Hindlimb muscle (tissue), 1 donor: ENCODE data around the gene VAV1. TPM values are rescaled to one million over a fixed set of nuclear protein-coding genes. Genes with fewer than 3 reads are reported as not detected.
"Not testable (repeated sequence)": the region's sequence is repeated elsewhere in the genome, so short reads cannot be mapped to it uniquely, and the experiment has no call there.

Experiments used
- DNase-seq: peaks from one replicate; pipeline ENCODE4 v3.0.0-alpha.2; 2013
- polyA plus RNA-seq: library from polyadenylated mRNA; unstranded; fragments of 120-200 nt; gene quantifications from one replicate; pipeline ENCODE4 v1.2.1, GENCODE V29; 2013; ENCODE audit not compliant: insufficient read length

The VAV1 gene
- polyA plus RNA-seq, 1 donor = 3.1 TPM

DNA sequence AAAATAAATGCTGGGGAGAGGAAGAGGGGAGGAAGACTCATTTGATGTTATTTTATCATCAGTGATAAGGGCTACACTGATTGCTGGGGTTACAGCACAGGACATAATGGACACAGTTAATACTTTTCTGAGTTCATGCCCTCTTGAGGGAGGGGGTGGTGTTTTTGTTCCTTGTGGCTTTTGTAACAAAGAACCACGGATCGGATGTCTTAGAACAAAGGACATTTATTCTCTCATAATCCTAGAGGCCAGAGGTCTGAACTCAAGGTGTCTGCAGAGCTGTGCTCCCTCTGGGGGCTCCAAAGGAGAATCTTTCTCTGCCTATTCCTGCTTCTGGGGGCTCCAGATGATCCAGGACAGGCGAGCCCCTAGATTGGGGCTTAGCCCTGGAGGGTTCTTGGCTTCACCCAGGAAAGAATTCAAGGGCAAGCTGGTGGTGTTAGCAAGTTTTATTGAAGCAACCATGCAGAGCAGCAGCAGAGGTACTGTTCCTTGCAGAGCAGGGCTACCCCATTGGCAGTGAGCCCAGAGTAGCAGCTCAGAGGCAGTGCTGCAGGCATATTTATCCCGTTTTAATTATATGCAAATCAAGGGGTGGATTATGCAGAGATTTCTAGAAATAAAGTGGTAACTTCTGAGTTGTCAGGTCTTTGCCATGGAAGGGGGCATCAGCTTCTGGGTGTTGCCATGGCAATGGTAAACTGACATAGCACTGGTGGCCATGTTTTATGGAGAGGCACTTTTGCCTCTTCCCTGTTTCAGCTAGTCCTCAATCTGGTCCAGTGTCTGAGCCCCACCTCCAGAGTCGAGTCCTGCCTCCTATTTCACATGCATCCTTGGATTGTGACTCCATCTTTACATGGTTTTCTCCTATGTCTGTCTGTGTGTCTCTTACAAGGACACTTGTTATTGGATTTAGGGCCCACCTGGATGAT, 18.0 kb downstream of the VAV1 start:
- DNase-seq = no peak

DNA sequence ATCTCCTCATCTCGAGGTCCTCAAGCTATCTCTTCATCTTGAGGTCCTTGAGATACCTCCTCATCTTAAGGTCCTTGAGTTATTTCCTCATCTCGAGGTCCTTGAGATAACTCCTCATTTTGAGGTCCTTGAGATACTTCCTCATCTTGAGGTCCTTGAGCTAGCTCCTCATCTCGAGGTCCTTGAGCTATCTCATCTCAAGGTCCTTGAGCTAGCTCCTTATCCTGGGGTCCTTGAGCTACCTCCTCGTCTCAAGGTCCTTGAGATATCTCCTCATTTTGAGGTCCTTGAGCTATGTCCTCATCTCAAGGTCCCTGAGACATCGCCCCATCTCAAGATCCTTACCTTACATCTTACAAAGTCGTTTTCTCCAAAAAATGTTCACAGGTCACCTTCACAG, 18.7 kb downstream of the VAV1 start:
- no peak for DNase-seq

DNA sequence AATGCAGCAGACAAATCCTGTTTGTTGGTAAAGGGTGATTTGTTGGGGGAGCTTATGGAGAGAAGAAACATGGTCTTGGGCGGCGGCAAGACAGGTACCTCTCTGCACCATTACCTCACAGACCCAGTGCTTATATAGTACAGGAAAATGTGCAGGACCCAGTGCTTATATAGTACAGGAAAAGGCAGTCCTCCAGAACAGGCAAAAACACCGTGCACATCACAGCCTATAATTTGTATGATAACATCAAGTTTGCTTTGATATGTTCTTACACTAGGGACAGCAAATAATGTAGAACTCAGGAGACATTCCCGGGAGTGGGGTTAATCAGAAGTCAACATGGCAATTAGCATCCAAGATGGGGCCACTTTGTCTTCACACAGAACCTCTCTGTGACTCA, 20.9 kb downstream of the VAV1 start:
- no peak for DNase-seq

DNA sequence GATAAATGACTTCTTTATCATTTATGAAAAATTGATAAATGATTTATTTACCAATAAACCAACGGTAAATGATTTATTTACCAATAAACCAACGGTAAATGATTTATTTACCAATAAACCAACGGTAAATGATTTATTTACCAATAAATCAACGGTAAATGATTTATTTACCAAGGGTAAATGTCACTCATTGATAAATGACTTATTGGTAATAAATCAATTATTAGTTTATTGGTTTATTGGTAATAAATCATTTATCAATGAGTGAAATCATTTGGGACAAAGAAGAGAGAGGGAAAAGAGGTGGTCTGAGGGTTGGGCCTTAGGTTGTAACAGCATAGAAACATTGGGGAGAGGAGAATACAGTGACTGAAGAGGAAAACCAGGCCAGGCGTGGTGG, 21.5 kb downstream of the VAV1 start:
- DNase-seq = no peak

DNA sequence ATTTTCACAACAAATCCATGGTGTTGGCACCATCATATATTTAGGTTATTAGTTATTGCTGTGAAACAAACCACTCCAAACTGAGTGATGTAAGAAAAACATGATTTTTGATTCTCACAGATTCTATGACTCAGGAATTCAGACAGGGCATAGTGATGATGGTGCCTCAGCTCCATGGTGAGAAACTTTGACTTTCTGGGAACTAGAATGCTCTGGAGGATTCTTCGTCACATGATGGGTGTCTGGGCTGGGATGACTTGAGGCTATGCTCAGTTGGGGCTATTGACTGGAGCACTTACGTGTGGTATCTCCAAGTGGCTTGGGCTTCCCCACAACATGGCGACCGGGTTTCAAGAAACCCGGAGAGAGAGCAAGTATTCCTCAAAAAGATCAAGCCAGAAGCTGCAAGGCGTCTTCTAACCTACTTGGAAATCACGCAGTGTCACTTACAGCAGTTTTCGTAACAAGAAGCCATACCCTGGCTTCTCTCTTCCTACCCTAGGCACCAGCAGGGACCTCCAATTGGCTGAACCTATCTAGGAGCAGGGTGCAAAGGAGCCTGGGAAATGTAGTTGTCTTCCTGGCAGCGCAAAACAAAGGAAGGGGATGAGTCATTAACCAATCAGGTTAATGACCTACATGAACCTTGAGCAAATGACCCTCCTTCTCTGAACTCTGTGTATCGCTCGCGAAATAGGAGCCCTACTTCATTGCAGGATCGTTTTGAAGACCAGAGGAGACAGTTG, 22.4 kb downstream of the VAV1 start:
- DNase-seq = no peak

DNA sequence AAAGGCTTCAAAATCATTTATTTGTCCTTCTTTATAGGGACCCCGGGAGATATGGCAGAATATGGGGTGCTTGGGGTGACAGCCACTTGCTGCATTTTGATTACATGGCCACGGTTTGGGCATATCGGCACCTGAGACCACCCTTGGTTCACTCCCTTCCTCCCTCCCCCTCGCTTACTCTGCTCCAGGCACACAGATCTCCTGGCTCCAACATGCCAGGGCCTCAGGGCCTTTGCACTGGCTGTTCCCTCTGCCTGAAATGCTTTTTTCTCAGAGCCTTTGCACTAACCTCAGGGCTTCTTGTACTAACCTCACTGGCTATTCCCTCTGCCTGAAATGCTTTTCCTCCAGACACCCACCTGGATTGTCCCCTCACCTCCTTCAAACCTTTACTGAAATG, 23.8 kb downstream of the VAV1 start:
- DNase-seq = no peak

DNA sequence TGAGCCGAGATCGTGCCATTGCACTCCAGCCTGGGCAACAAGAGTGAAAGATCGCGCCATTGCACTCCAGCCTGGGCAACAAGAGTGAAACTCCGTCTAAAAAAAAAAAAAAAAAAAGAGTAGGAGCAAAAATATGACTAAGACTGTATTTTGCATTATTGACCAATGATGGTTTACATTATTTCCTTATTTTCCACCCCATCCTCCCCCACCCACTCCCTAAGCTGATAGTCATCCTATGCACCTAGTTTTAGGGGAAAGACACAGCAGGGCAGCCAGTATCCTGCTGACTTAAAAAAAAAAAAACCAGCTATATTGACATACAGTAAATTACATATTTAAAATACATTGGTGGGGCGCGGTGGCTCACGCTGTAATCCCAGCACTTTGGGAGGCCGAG, 25.1 kb downstream of the VAV1 start:
- no peak for DNase-seq

DNA sequence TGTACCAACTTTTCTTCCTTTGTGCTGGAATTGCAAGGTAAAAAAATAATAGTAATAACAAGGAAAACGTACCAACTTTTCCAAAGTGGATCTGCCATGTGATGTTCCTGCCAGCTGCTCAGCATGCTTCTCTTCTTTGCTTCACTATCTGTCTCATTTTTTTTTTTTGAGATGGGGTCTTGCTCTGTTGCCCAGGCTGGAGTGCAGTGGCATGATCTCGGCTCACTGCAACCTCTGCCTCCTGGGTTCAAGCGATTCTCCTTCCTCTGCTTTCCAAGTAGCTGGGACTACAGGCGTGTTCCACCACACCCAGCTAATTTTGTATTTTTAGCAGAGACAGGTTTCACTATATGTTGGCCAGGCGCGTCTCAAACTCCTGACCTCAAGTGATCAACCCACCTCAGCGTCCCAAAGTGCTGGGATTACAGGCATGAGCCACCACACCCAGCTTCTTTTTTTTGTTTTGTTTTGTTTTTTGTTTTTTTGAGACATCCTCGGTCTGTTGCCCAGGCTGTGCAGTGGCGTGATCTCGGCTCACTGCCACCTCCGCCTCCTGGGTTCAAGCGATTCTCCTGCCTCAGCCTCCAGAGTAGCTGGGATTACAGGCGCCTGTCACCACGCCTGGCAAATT, 27.8 kb downstream of the VAV1 start:
- not testable (repeated sequence) for DNase-seq

DNA sequence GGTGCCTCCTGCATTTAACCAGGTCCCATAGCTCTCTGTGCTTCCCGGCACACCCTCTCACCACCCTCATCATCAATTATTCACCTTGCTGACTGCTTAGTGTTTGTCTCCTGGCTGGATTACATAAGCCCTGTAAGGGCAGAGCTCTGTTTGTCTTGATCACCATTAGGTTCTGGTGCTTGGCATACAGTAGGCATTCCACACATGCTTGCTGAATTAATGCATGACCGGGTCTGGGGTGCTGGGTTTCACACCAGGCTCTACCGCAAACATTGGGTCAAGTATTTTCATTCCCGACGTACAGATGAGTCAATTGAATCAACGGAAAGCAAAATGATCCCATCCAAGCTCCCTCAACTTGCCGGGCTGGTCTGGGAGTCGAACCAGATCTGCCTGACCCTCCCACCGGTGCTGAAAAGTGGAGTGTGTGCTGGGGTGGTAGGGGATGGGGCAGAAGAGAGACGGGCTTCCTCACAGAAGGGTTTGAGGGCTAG, 28.5 kb downstream of the VAV1 start:
- no peak for DNase-seq

DNA sequence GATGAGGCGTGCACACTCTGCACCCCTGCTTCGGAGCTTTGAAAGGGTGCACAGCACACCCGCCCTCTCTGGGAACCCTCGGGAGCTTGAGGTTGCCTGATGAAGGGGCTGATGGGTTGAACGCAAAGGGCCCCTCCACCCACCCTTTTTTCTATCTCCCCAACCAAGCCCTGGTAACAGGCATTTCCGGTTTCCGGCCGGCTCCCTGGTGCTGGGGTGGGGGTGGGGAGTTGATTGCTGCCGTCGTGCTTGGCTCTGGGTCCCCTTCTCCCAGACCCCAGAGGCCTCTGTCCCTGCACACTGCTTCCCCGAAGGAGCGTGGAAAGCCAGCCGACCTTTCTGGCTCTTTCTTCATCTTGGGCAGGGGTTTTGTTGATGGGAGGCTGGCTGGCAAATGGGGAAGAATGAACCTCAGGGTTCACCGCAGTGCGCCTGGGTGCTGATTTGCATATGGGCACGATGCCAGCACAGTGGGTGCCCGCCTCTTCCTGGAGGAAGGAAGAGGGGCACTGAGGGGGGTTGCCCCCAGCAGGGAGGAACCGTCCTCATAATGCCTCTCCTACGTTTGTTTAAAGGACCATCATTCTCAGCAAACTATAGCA, 29.1 kb downstream of the VAV1 start:
- peak; percentile 28 for DNase-seq

DNA sequence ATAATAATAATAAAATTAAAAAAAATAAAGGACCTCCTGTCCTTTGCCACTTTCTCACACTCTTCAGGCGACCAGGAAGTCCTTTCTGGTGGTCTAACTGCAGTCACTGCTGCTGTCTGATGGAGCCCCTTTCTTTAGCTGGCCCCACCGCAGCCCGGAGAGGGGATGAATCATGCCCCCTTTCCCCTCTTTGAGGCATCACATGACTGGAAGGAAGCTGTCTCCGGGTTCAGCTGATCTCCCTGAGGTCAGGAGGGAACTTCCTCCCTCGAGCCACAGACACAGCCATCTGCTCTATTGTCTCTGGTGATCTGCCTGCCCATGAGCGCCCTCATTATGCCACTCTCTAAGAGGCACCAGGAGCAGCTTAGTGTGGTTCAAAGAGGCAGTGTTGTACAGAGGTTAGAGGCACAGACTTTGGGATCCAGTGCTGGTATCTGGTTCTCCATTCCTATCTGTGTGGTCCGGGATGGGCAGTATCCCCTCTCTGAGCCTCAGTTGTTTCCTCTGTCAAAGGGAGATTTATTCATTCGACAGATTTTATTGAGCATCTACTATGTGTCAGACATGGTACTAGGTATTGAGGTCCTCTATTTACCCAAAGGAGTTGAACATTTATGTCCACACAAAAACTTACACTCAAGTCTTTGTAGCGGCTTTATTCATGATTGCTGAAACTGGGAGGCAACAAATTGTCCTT, 30.0 kb downstream of the VAV1 start:
- peak; percentile 17 for DNase-seq

DNA sequence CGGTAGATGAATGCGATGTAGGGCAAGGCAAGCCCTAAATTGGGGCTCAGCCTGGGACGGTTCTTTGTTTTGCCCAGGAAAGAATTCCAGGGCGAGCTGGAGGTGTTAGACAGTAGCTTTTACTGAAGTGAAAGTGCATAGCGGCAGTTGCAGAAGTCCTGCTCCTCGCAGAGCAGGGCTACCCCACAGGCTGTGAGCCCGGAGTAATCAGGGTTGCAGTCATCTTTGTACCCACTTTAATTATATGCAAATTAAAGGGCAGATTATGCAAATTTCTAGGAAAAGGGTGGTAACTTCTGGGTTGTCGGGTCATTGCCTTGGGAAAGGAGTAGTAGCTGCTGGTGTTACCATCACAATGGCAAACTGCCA, 30.5 kb downstream of the VAV1 start:
- DNase-seq = no peak

DNA sequence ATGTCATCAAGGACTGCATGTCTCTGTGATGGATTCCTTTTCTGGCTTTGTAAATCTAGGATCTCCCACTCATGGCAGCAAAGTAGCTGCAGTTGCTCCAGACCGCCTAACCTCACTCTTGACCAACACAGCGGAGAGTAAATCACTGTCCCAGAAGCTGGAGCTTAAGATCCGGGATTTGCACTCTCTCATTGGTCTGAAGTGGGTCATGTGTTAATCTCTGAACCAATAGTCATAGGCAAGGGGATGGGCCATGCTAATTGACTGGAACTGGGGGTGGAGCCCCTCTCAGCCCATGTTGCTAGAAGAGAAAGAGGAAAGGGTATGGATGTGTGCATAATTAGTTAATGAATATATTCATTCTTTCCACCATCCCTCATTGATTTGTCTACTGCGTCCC, 34.0 kb downstream of the VAV1 start:
- DNase-seq = no peak

DNA sequence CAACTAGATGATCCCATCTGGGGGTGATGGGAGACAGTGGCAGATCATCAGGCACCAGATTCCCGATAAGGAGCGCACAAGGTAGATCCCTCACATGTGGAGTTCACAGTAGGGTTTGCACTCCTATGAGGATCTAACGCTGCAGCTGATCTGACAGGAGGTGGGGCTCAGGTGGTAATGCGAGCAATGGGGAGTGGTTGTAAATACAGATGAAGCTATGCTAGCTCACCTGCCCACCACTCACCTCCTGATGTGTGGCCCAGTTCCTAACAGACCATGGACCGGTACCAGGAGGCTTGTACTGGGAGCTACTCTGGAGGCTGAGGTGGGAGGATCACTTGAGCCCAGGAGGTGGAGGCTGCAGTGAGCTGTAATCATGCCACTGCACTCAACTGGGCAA, 34.8 kb downstream of the VAV1 start:
- no peak for DNase-seq

DNA sequence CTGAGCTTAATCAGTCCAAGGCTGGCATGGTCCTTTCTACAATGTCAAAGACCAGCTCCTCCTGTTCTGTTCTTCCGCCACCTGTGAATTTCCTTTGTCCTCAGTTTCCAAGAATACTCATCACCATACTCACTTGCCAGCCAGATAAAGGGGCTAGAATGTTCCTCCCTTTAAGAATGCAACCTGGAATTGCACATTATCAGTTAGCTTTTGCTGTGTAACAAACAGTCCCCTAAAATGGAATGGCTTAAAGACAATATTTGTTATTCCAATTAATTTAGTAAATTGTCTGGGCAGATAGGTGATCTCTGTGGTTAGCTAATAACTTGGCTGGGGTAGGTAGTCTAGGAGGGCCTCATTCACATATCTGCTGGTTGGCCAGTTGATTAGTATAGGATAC, 36.0 kb downstream of the VAV1 start:
- DNase-seq = no peak

DNA sequence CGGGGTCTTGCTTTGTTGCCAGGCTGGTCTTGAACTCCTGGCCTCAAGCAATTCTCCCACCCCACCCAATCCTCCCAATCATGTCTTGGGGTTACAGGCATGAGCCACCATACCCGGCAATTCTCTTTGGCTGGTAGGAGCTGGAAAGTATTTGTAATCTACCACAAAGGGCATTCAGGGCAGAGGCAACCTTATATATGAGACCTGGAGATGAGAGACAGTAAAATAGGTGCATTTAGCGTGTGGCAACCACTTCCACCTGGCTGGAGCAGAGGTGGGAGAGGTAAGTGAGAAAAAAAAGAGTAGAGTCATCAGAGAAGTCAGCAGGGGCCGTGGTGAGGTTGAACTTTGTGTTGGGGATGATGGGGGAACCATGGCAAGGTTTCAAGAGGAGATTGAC, 36.8 kb downstream of the VAV1 start:
- DNase-seq = no peak

DNA sequence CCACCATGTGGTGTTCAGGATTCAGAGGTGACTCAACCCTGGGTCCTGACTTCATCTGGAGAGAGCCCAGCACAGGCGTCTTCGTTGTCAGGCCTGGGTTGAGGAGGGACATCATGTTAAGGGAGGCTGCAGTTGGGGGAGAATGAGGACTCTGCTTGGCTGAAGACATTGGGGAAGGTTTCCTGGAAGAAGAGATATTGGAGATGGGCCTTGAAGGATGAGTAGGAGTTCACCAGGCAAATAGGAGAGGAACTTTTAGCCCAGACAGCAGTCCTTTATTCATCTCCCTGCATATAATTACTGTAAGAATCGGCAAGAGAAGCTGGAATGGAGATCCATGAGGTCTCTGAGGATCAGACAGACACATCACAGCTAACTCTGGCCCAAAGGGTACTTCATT, 38.9 kb downstream of the VAV1 start:
- no peak for DNase-seq

DNA sequence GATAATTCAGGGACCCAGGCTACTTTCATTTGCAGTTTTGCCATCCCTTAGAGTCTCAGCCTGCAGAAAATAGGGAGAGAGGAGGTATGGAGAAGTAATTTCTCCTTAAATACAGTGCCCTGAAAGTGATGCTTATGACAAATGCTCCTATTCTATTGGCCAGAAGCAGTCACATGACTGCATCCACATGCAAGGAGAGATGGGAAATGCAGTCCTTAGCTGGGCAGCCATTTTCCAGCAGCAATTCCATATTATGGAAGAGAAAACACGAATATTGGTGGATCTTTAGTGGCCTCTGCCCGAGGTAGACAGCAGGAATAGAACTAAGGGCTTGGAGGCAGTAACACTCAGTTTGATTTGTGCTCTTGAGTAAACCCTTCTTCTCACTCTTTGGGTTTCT, 39.4 kb downstream of the VAV1 start:
- no peak for DNase-seq

DNA sequence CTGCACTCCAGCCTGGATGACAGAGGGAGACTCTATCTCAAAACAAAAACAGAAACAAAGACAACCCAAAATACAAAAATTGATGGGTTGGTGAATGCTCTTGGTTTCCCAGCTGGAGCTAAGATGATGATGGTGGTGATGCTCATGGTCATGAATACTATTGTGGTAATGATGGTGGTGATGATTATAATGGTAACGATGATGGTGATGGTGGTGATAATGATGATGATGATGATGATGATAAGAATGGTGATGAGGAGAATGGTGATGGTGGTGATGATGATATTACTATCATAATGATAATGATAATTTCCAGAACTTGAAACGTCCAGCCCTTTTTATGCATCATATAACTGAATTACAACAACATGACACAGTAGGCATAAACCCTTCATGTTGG, 40.1 kb downstream of the VAV1 start:
- DNase-seq = no peak

DNA sequence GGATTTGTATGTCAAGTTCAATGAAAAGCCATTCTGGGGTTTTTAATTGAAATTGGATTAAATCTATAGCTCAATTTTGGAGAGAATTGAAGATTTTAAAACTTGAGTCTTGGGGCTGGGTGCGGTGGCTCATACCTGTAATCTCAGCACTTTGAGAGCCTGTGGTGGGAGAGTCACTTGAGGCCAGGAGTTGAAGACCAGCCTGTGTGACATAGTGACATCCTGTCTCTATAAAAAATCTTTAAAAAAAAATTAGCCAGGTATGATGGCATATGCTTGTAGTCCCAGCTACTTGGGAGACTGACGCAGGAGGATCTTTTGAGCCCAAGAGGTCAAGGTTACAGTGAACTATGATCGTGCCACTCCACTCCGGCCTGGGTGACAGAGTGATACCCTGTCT, 41.2 kb downstream of the VAV1 start:
- no peak for DNase-seq

DNA sequence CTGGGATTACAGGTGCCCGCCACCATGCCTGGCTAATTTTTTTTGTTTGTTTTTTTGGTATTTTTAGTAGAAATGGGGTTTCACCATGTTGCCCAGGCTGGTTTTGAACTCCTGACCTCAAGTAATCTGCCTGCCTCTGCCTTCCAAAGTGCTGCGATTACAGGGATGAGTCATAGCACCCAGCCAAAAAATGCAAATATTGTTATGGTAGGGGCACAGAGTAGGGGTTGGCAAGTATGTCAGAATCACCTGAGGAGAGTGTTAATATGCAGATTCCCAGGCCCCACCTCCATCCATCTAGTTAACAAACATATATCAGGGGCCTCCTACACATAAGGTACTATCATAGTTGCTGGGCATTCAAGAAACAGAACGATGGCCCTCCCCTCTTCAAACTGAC, 44.7 kb downstream of the VAV1 start:
- DNase-seq = no peak

DNA sequence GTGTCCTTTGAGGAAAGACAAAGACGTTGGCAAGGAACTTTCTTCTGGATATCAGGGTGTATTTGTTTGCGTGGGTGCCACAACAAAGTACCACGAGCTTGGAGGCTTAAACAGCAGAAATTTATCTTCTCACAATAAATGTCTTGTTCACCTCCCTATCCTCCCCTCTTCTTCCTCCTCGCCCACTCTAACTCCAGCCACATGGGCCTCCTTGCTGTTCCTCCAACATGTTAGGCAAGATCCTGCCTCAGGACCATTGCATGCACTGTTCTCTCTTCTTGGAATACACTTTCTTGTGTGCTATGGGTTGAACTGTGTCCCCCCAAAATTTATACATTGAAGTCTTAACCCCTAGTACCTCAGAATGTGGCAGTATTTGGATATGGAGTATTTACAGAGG, 45.7 kb downstream of the VAV1 start:
- no peak for DNase-seq
